ENCODE measurements around the gene CTBP2.

DNA sequence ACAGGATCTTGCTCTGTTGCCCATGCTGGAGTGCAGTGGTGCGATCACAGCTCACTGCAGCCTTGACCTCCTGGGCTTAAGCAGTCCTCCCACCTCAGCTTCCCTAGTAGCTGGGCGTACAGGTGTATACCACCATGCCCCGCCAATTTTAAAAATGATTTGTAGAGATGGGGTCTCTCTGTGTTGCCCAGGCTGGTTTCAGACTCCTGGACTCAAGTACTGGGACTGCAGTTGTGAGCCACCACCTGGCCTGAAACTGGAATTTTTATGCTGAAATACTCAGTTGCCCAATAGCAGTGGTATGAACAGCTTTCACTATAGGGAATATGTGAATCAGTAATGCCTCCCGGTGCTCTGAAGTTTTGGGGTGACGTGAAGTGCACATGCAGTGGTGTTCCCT, 210.8 kb downstream of the CTBP2 start:
- no peak for TF ChIP-seq POLR2A (IDR thresholded peaks at IDR 0.05; ENCODE audit: low read depth)
- TF ChIP-seq CTCF (IDR thresholded peaks at IDR 0.05), result no peak
